ENCODE measurements around the gene SMIM38.

DNA sequence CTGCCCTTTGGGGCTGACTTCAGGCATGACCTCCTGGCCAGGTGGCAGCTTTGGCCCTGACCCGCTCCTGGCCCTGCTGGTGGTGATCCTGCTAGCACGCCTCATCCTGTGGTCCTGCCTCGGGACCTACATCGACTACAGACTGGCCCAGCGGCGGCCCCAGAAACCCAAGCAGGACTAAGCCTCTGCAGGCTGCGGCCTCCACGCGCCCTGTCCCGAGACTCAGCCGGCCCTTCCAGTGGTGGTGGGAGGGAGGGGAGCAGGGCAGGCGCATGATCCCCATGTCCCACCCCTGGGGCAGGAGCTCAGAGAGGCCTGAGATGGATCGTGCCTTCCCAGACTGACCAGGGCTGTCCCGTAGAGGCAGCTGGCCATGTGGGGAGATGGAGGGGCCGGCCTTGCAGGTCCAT, 2.1 kb downstream of the SMIM38 start:
- TF ChIP-seq, protein P1, sequence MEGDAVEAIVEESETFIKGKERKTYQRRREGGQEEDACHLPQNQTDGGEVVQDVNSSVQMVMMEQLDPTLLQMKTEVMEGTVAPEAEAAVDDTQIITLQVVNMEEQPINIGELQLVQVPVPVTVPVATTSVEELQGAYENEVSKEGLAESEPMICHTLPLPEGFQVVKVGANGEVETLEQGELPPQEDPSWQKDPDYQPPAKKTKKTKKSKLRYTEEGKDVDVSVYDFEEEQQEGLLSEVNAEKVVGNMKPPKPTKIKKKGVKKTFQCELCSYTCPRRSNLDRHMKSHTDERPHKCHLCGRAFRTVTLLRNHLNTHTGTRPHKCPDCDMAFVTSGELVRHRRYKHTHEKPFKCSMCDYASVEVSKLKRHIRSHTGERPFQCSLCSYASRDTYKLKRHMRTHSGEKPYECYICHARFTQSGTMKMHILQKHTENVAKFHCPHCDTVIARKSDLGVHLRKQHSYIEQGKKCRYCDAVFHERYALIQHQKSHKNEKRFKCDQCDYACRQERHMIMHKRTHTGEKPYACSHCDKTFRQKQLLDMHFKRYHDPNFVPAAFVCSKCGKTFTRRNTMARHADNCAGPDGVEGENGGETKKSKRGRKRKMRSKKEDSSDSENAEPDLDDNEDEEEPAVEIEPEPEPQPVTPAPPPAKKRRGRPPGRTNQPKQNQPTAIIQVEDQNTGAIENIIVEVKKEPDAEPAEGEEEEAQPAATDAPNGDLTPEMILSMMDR (IDR thresholded peaks at IDR 0.05): no peak
- no peak for TF ChIP-seq POLR2A (IDR thresholded peaks at IDR 0.05)
